ENCODE results near the gene TRIM31.
A peak's percentile ranks its signal among the peaks of the same experiment; 100 is the strongest.

TRIM31 gene

DNA sequence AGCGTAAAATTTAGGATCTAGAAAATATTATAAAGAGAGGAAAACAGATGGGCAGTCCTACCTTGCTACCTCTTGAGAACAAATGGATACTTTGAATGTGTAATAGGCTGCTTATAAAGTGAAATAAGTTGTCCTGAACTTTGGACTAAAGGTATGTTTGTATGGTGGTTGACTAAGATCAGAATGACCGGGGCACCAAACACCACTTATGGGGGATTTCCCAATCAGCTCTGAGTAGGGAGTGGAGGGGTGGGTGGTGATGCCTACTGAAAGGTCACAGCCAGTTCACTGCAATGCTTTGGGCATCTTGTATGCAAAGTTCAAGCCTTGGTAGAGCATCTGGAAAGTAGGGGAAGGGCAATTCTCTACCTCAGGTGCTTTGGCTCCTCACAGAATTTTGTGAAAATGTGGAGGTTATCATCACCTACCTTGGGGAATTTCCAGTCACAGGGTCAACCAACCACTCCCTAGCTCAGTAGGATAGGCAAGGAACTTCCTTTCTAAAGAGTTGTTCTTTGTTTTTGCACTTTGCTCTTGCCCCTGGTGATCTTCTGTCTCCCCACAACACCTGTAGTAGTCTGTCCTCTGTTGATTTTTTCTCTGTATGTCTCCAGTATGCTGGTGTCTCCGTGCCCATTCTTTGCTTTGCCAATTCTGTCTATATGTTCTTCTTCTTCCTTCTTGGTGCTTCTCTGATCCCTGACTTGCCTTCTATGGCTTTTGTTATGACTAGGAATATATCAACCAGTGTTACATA lies at the start of gene TRIM31:
TSS of gene TRIM31 (minus strand) at position 88 of the 757 bp plus-strand sequence. CDS start 285 bp downstream, outside the sequence.
- DNase-seq (ENCODE audit: low read depth), result no peak

GRCh38 chr6:30162265-30163089 lies 49.6 kb upstream of the TRIM31 start:
- DNase-seq (ENCODE audit: low read depth), result no peak

- no peak for DNase-seq (ENCODE audit: low read depth)
Measured at GRCh38 chr6:30160785-30161531, 48.1 kb upstream of the TRIM31 start, which contains the start of gene TRIM10. Gene TRIM10, minus strand, starts transcription at chr6:30161211. Its CDS starts 353 bp downstream, at chr6:30160858.

DNA sequence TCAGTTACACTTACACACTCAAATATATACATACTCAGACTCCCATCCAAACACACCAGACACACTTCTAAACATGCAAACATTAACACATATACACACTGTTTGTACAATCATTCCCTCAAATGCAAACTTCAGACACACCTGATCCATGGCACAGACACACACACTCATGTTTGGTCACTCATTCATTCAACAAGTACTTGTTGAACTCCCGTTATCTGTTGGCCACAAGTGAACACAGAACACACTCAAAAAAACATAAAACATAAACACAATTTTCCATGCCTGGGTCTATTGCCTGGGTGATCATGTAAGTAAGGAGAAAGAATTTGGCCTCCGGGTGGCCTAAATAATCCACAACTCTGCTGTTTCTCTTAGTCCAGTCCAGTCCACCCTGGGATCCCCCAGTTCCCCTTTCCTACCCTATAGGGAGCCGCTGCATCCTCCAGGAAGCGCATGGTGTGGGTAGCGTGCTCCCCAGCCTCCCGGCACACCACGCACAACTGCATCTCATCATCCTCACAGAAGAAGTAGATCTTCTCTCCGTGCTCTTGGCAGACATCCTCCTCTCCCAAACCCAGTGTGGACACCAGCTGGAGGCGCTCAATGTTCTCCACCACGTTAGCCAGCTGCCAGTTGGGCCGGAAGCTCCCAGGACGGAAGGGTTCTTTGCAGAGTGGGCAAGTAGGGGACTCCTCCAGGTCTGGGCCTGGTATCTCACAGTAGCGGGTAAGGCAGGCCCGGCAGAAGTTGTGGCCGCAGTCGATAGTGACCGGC lies 47.3 kb upstream of the TRIM31 start:
- DNase-seq (ENCODE audit: low read depth), result no peak

GRCh38 chr6:30158475-30159040 lies 45.7 kb upstream of the TRIM31 start:
- no peak for DNase-seq (ENCODE audit: low read depth)

DNA sequence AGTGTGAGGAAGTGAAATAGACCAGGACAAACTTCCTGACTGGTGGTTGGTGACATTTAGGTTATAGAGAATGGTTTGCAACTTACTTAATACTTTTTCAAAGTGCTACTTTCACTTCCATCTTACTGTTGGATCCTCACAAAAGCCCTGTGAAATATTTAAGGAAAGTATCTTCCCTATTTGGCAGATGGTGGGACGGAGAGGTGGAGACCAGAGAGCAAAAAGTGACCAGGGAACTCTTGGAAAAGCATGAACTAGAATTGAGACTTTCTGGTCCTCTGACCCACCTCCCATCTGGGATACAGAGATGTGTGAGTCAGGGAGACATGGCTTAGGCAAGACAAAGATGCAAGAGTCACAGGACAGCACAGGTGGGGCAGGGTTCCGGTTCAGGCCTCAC lies 45.1 kb upstream of the TRIM31 start:
- no peak for DNase-seq (ENCODE audit: low read depth)

- no peak for DNase-seq (ENCODE audit: low read depth)
Measured at GRCh38 chr6:30157581-30157980, 44.7 kb upstream of the TRIM31 start.

- DNase-seq (ENCODE audit: low read depth), result no peak
Measured at GRCh38 chr6:30156774-30157173, 43.9 kb upstream of the TRIM31 start.

DNA sequence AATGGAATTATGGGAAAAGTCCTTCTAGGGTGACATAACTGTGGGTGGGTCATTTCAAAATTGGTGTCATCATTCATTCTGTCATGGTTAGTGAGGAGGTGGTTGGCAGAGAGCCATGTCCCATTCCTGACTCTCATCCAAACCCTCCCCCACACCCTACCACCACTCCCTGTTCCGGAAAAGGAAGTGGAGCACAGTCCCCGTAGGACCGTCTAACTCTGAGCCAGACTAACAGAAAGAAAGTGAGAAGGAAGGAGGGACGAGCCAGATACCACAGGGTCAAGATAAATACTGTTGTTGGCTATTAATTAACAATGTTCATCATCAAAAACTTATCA lies 43.3 kb upstream of the TRIM31 start:
- DNase-seq (ENCODE audit: low read depth), result peak; percentile 16

DNA sequence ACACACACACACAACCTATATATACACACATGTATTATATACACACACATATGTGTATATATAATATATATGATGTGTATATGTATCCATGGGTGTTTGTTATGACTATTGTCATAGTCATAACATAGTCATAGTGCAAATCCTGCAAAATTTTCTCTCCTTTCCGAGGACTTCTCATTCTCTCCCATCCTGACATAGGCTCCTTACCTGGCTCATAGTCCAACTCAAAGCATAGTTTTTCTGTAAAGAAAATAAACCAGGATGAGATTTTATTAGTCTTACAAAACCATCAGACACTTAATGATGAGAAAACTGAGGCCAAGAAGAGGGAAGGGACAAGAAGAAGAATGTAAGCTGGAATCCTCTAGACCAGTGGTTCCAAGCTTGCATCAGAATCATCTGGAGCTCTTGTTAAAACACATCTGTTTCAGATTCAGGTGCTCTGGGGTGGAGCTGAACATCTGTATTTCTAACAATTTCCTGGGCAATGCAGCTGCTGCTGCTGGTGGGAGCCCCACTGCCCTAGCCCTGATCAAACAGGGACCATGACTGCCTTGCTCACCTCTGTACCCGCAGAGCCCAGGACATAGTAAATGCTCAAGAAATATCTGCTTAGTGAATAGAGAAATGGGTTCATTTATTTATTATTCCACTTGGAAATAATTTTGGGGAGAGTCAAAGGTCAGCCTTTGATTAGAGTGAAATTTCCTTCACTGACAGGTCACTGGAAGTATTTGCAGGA lies 42.8 kb upstream of the TRIM31 start:
- DNase-seq (ENCODE audit: low read depth), result no peak

GRCh38 chr6:30154709-30155519 lies 42.0 kb upstream of the TRIM31 start:
- peak; percentile 82 for DNase-seq (ENCODE audit: low read depth)

DNA sequence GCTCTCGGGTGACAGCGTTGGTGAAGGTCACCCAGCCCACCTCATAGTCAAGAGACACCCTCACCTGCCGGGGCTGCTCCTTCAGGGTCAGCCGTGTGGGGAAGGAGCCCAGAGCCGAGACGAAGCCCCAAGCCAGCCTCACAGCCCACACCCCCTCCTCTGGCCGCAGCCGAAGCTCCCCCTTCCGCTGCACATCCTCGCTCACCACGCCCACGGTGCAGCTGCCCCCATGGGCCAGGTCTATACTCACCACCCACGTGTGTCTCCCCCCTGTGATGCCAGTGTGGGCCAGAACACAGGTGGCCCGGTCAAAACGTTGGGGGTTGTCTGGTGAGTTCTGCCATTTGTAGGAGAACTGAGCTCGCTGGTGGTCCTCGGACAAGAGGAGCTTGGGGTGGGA lies 41.2 kb upstream of the TRIM31 start:
- DNase-seq (ENCODE audit: low read depth), result no peak

DNA sequence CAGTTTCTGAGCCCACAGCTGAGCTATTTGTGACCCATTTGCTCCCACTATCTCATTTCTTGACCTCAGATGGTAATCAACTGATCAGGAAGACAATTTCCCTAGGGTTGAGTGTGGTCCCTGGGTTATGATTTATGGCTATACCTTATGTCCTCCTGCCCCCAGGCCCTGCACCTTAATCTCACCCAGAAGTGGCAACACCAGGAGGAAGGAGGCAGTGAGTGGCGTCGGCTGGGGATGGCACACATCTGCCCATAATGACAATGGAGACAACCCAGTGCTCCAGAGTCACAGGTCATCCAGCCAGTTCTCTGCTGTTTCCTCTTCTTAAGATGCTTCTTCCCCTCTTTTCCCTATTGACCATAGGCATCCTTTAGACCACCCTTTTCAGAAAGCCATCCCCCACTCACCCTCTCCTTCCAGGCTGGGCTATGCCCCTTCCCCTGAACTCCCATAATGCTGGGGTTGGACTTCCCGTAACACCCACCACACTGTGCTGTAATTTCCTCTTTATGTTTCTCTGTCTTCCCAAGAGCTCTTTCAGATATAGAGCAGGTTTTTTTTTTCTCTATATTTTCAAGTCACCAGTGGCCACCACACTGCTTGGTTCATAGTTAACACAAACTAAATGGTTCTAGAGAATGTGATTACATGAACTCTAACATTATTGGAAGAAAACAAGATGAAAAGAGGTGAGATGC lies 40.2 kb upstream of the TRIM31 start:
- no peak for DNase-seq (ENCODE audit: low read depth)

DNA sequence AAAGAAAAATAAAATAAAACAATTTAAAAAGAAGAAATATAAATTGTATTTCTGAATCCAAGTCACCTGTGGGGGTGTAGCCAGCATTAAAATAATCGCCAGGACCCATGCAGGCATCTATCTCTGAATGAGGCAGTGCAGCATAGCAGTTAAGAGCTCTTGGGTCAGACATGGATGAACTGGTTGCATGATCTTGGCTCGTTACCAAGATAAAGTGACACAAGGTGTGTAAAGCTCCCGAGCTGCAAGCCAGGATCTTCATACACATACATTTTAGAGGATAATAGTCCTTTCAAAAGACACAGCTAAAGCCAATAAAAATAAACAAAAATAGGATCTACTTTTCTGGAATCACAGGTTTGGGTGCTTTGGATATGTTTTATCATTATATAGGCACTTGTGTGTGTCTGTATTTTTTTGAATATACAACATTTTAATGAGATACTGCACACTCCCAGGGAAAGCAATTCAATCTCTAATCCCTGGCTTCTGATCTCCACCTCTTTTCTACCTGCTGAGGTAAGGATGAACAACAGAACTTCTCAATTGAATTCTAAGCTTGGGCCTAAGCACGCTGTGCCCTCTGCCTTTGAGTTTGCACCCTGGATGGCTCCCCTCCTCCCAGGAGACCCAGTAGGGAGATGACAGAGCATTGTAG lies 39.3 kb upstream of the TRIM31 start:
- no peak for DNase-seq (ENCODE audit: low read depth)

GRCh38 chr6:30151580-30151979 lies 38.7 kb upstream of the TRIM31 start:
- DNase-seq (ENCODE audit: low read depth), result no peak

GRCh38 chr6:30150671-30151395 lies 37.9 kb upstream of the TRIM31 start:
- DNase-seq (ENCODE audit: low read depth), result no peak

GRCh38 chr6:30149858-30150550 lies 37.1 kb upstream of the TRIM31 start:
- no peak for DNase-seq (ENCODE audit: low read depth)
